NT2/D1 (cell line): ENCODE measurements around the gene PTK6.

ENCODE experiments used
- YY1 ChIP-seq: IDR thresholded peaks from 2 replicates; pipeline ENCODE4 v1.6.1; 2011; ENCODE audit not compliant: insufficient read length, insufficient read depth
- ZNF274 ChIP-seq: IDR thresholded peaks from 2 replicates; pipeline ENCODE4 v1.6.1; 2011; ENCODE audit warnings: mild to moderate bottlenecking, low read depth, low read length

DNA sequence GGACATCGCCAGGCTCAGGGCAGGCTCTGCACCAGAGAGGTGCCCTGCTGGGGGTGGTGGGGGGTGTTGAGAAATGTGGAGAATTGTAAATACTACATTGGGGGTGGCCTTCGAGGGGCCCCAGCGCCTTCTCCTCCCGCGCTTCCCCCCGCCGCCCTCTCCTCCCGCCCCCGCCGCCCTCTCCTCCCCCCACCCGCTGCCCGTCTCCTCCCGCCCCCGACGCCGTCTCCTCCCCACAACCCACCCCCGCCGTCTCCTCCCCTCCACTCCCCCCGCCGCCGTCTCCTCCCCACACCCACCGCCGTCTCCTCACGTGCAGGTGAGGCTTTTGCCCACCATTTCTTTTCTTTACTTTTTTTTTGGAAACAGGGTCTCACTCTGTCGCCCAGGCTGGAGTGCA, 11.8 kb upstream of the PTK6 start:
- TF ChIP-seq ZNF274 (no peak), YY1 (no peak)
